ENCODE results near the gene SHB. TPM values are rescaled to one million over a fixed set of nuclear protein-coding genes. Genes with fewer than 3 reads are reported as not detected.
A peak's percentile ranks its signal among the peaks of the same experiment; 100 is the strongest.

Gene SHB
- total RNA-seq, 2 donors from 2014 or later, result 25.2 to 29.3 TPM

- H3K4me1 ChIP-seq, result peaks cover 12% of the 10 kb centered on the region
- ATAC-seq (no peak), DNase-seq (peak in 1 of 4 donors; percentile 30)
- WGBS, 2 donors, result 51 to 59% methylated on average over 7 of the region's 7 CpGs
- intact Hi-C loops (cut with DNase I), result no loop called here
- H3K27ac ChIP-seq, result peak overlapping the region in 2 of 4 donors; percentile 33 to 98
- H3K27me3 ChIP-seq, result no peaks in the 10 kb centered on the region
- no peak overlapping the region for H3K4me3 ChIP-seq
- no peaks in the 10 kb centered on the region for H3K9me3 ChIP-seq
- TF ChIP-seq POLR2A (IDR thresholded peaks at IDR 0.05), result no peak
- TF ChIP-seq, protein P1, sequence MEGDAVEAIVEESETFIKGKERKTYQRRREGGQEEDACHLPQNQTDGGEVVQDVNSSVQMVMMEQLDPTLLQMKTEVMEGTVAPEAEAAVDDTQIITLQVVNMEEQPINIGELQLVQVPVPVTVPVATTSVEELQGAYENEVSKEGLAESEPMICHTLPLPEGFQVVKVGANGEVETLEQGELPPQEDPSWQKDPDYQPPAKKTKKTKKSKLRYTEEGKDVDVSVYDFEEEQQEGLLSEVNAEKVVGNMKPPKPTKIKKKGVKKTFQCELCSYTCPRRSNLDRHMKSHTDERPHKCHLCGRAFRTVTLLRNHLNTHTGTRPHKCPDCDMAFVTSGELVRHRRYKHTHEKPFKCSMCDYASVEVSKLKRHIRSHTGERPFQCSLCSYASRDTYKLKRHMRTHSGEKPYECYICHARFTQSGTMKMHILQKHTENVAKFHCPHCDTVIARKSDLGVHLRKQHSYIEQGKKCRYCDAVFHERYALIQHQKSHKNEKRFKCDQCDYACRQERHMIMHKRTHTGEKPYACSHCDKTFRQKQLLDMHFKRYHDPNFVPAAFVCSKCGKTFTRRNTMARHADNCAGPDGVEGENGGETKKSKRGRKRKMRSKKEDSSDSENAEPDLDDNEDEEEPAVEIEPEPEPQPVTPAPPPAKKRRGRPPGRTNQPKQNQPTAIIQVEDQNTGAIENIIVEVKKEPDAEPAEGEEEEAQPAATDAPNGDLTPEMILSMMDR (IDR thresholded peaks at IDR 0.05), result no peak
- no peaks in the 10 kb centered on the region for H3K36me3 ChIP-seq (replicated peaks in 1 of 2; ENCODE audit: insufficient read depth in 1 of 2, low read depth in 2 of 2)
These were observed 2.6 kb upstream of the SHB start for GRCh38 chr9:38071470-38072134.

GRCh38 chr9:38067859-38068681 lies 957 bp downstream of the SHB start:
- ATAC-seq (no peak), DNase-seq (peak in 3 of 4 donors; percentile 38 to 44 (median 39))
- Histone ChIP-seq H3K9me3 (no peaks in the 10 kb centered on the region), H3K4me3 (peak overlapping the region; percentile 85 to 98), H3K27me3 (no peaks in the 10 kb centered on the region), H3K36me3 (replicated peaks in 1 of 2; ENCODE audit: insufficient read depth in 1 of 2, low read depth in 2 of 2) (no peaks in the 10 kb centered on the region), H3K27ac (peak overlapping the region; percentile 96 to 99 (median 98)), H3K4me1 (peaks cover 41% of the 10 kb centered on the region)
- WGBS, 2 donors, result 1% methylated on average over 78 of the region's 107 CpGs; no CpG with 5 or more reads in 1 of the 2 donors
- intact Hi-C loops (cut with DNase I), result loop anchor here (10.0 kb wide), 1 partner anchor 53 kb away; no protein-coding TSS in a partner anchor
- TF ChIP-seq, protein P1 (IDR thresholded peaks at IDR 0.05), result peak in 1 of 7 experiments; percentile 3
- TF ChIP-seq POLR2A (IDR thresholded peaks at IDR 0.05), result peak in 1 of 3 donors; percentile 7

GRCh38 chr9:38066914-38067858 lies 1.8 kb downstream of the SHB start:
- peak overlapping the region; percentile 96 to 99 (median 98) for H3K27ac ChIP-seq
- intact Hi-C loops (cut with DNase I), result loop anchor here (10.0 kb wide), 1 partner anchor 52 kb away; no protein-coding TSS in a partner anchor
- no peaks in the 10 kb centered on the region for H3K27me3 ChIP-seq
- DNase-seq (peak; percentile 70 to 77 (median 72)), ATAC-seq (peak; percentile 13)
- WGBS, 2 donors, result 2 to 6% methylated on average over 20 to 47 of the region's 47 CpGs
- H3K4me3 ChIP-seq, result peak overlapping the region; percentile 85 to 98
- TF ChIP-seq POLR2A (IDR thresholded peaks at IDR 0.05), result peak; percentile 52 to 66 (median 59)
- TF ChIP-seq, protein P1 (IDR thresholded peaks at IDR 0.05), result no peak
- peaks cover 50% of the 10 kb centered on the region for H3K4me1 ChIP-seq
- no peaks in the 10 kb centered on the region for H3K9me3 ChIP-seq
- H3K36me3 ChIP-seq (replicated peaks in 1 of 2; ENCODE audit: insufficient read depth in 1 of 2, low read depth in 2 of 2), result no peaks in the 10 kb centered on the region

DNA sequence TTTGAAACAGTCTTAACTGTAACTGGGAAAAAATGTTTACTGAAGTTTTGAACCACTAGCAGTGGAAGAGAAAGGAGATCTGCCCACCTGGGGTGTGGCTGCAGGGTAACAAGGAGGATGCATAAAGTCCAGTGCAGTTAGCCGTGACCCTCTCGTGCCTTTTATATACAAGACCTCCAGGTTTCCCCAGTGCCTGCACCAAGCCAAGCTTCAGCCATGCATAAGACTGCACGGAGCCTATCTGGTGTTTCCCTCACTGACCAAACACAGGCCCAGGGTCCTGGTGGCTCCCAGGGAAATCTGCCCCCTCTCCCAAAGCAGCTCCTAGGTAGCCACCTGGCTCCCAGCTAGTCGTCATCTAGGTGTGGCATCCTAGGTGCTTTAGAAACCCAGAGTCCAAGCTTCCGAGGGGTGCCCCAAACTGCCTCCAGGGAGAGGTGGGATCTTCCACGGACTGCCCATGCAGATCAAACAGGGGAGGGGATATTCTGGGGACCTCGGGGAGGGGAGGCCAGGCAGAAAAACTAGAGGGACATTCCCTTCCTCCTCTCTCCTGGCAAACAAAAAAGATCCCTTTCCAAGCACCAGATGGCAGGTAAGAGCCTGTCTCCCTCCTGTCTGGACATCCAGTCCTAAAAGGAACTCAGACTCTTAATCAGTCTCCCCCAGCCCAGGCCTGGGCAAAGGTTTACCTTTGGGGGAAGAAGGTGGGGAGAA lies 2.7 kb downstream of the SHB start:
- DNase-seq (peak; percentile 30 to 49 (median 42)), ATAC-seq (no peak)
- intact Hi-C loops (cut with DNase I), result loop anchor here (10.0 kb wide), 1 partner anchor 52 kb away; no protein-coding TSS in a partner anchor
- Histone ChIP-seq H3K36me3 (replicated peaks in 1 of 2; ENCODE audit: insufficient read depth in 1 of 2, low read depth in 2 of 2) (no peaks in the 10 kb centered on the region), H3K27me3 (no peaks in the 10 kb centered on the region), H3K27ac (peak overlapping the region; percentile 96 to 99 (median 98)), H3K4me1 (peaks cover 57% of the 10 kb centered on the region), H3K4me3 (peak overlapping the region; percentile 85 to 98), H3K9me3 (no peaks in the 10 kb centered on the region)
- TF ChIP-seq, protein P1 (IDR thresholded peaks at IDR 0.05), result peak in 6 of 7 experiments; percentile 7 to 51 (median 38)
- TF ChIP-seq POLR2A (IDR thresholded peaks at IDR 0.05), result no peak
- 25 to 31% methylated on average over 2 to 7 of the region's 7 CpGs for WGBS, 2 donors

All from body of pancreas (tissue), 4 donors.